Activated naive CD4-positive, alpha-beta T cell (primary cell): ENCODE measurements around the gene DNAI7.

Experiments
- DNase-seq, 4 experiments: peaks; one replicate each; lab custom pipeline; 2025; lab: John Stamatoyannopoulos, UW

The DNAI7 gene

GRCh38 chr12:25195056-25195971, at the start of gene DNAI7, which contains the start of gene ETFRF1:
Gene DNAI7 (minus strand): TSS chr12:25195160. CDS start chr12:25195078, 82 bp downstream.
Gene ETFRF1 (plus strand): TSS chr12:25195237. CDS start chr12:25203957, 8,720 bp downstream.
- DNase-seq, result peak; percentile 83 to 93 (median 87)

GRCh38 chr12:25243680-25243990, 48.7 kb upstream of the DNAI7 start:
- no peak for DNase-seq

GRCh38 chr12:25242981-25243679, 48.2 kb upstream of the DNAI7 start:
- DNase-seq, result no peak

- no peak for DNase-seq
Observed at GRCh38 chr12:25241167-25242020, 46.4 kb upstream of the DNAI7 start.

GRCh38 chr12:25236626-25237025, 41.7 kb upstream of the DNAI7 start:
- DNase-seq, result no peak

- DNase-seq, result no peak
Observed at GRCh38 chr12:25236190-25236589, 41.2 kb upstream of the DNAI7 start.

- no peak for DNase-seq
Observed at GRCh38 chr12:25213338-25213737, 18.4 kb upstream of the DNAI7 start.

GRCh38 chr12:25208554-25208953, 13.6 kb upstream of the DNAI7 start:
- DNase-seq, result no peak

- no peak for DNase-seq
Observed at GRCh38 chr12:25207846-25208245, 12.9 kb upstream of the DNAI7 start.

GRCh38 chr12:25207411-25207810, 12.5 kb upstream of the DNAI7 start:
- DNase-seq, result no peak

- DNase-seq, result no peak
Observed at GRCh38 chr12:25202137-25202536, 7.2 kb upstream of the DNAI7 start.

- DNase-seq, result no peak
Observed at GRCh38 chr12:25200703-25201102, 5.7 kb upstream of the DNAI7 start.

GRCh38 chr12:25197608-25198007, 2.6 kb upstream of the DNAI7 start:
- DNase-seq, result no peak

GRCh38 chr12:25194722-25195055, 271 bp downstream of the DNAI7 start:
- DNase-seq, result no peak

GRCh38 chr12:25194214-25194613, 746 bp downstream of the DNAI7 start:
- DNase-seq, result no peak

GRCh38 chr12:25190793-25191192, 4.2 kb downstream of the DNAI7 start:
- no peak for DNase-seq

- DNase-seq, result no peak
Observed at GRCh38 chr12:25189656-25190055, 5.3 kb downstream of the DNAI7 start.

- DNase-seq, result no peak
Observed at GRCh38 chr12:25187781-25188180, 7.2 kb downstream of the DNAI7 start.

GRCh38 chr12:25186788-25187402, 8.1 kb downstream of the DNAI7 start:
- DNase-seq, result no peak

GRCh38 chr12:25186038-25186787, 8.7 kb downstream of the DNAI7 start:
- no peak for DNase-seq

GRCh38 chr12:25184132-25184531, 10.8 kb downstream of the DNAI7 start:
- no peak for DNase-seq
